Breast epithelium (tissue), 4 donors: ENCODE data around the gene PANX1. TPM values are rescaled to one million over a fixed set of nuclear protein-coding genes. Genes with fewer than 3 reads are reported as not detected.

Experiments used
- DNase-seq, 2 donors: peaks; one replicate each; pipeline ENCODE4 v3.0.0-alpha.2; 2019; ENCODE audit warnings: low spot score in 2 of 2
- H3K27ac ChIP-seq, 2 donors: fragments of 200-600 bp; sonication (generic) in 1 of 2; one replicate each; pipeline ENCODE4 v1.5.1; 2016 to 2019; ENCODE audit warnings: mild to moderate bottlenecking in 1 of 2
- H3K27me3 ChIP-seq, 2 donors: fragments of 200-600 bp; sonication (generic) in 1 of 2; one replicate each; pipeline versions ENCODE4 v1.5.1 to v1.6.0; 2017 to 2019; ENCODE audit warnings: control low read depth in 1 of 2, mild to moderate bottlenecking in 1 of 2
- H3K36me3 ChIP-seq: fragments of 200-600 bp; one replicate; pipeline ENCODE4 v1.5.1; 2019
- H3K4me1 ChIP-seq, 2 donors: fragments of 200-600 bp; sonication (generic); one replicate each; pipeline ENCODE4 v1.5.1; 2016 to 2019; ENCODE audit warnings: control low read depth in 1 of 2
- H3K4me3 ChIP-seq, 3 donors: fragments of 200-600 bp; sonication (generic); 1 replicate in 2 of 3; 2 replicates in 1 of 3; pipeline ENCODE4 v1.5.1; 2016 to 2019; ENCODE audit warnings: mild to moderate bottlenecking in 3 of 3, moderate library complexity in 2 of 3
- H3K9me3 ChIP-seq, 2 donors: fragments of 200-600 bp; sonication (generic) in 1 of 2; one replicate each; pipeline ENCODE4 v1.5.1; 2016 to 2019; ENCODE audit warnings: control low read depth in 1 of 2
- CTCF ChIP-seq, 3 donors: fragments of 450-650 bp; IDR thresholded peaks; one replicate each; pipeline ENCODE4 v1.5.1; 2016 to 2017; ENCODE audit warnings: antibody characterized with exemption in 3 of 3, mild to moderate bottlenecking in 3 of 3, moderate library complexity in 3 of 3
- POLR2A ChIP-seq: fragments of 450-650 bp; IDR thresholded peaks from one replicate; pipeline ENCODE4 v1.6.1; 2016; ENCODE audit warnings: antibody characterized with exemption, mild to moderate bottlenecking, moderate library complexity
- POLR2AphosphoS5 ChIP-seq, 3 donors: sonication (generic); formaldehyde crosslinking; IDR thresholded peaks; one replicate each; pipeline ENCODE4 v1.6.1; 2017; ENCODE audit warnings: antibody characterized with exemption in 3 of 3
- intact Hi-C: fragments of 100-400 bp; cut with DNase I; formaldehyde crosslinking; loops from one replicate; pipeline ENCODE4 v1.15.1; 2023; ENCODE audit warnings: low total_unique reads
- total RNA-seq, 3 donors: library from RNA; depleted of rRNA; stranded (reverse); fragments of >200 nt; gene quantifications; one replicate each; pipeline ENCODE4 v1.1.0, GENCODE V29; 2016

PANX1 gene
- total RNA-seq, 3 donors from 2014 or later, result 16.7 to 20.3 (median 17.7) TPM

GRCh38 chr11:94144664-94145063 is 16.0 kb downstream of the PANX1 start:
- Histone ChIP-seq H3K36me3 (no peaks in the 10 kb centered on the region), H3K4me3 (no peak overlapping the region), H3K4me1 (peaks cover 0 to 4% of the 10 kb centered on the region in 2 donors), H3K9me3 (no peaks in the 10 kb centered on the region), H3K27me3 (no peaks in the 10 kb centered on the region), H3K27ac (no peak overlapping the region)
- no peak for DNase-seq
- no peak for TF ChIP-seq POLR2AphosphoS5 (IDR thresholded peaks at IDR 0.05)
- TF ChIP-seq POLR2A, result no peak
- intact Hi-C loops, result no loop called here

GRCh38 chr11:94145431-94145830 is 16.8 kb downstream of the PANX1 start:
- Histone ChIP-seq H3K27ac (no peak overlapping the region), H3K9me3 (no peaks in the 10 kb centered on the region), H3K4me1 (peaks cover 0 to 5% of the 10 kb centered on the region in 2 donors), H3K27me3 (no peaks in the 10 kb centered on the region), H3K36me3 (no peaks in the 10 kb centered on the region), H3K4me3 (no peak overlapping the region)
- TF ChIP-seq POLR2AphosphoS5 (IDR thresholded peaks at IDR 0.05) (no peak), CTCF (IDR thresholded peaks at IDR 0.05) (no peak), POLR2A (no peak)
- DNase-seq, result no peak
- intact Hi-C loops, result no loop called here

- Histone ChIP-seq H3K4me3 (no peak overlapping the region), H3K4me1 (peaks cover 0 to 5% of the 10 kb centered on the region in 2 donors), H3K27ac (no peak overlapping the region), H3K27me3 (no peaks in the 10 kb centered on the region), H3K9me3 (no peaks in the 10 kb centered on the region), H3K36me3 (no peaks in the 10 kb centered on the region)
- intact Hi-C loops, result no loop called here
- DNase-seq, result no peak
- TF ChIP-seq POLR2A (no peak), CTCF (IDR thresholded peaks at IDR 0.05) (no peak)
These were observed 17.3 kb downstream of the PANX1 start for GRCh38 chr11:94145916-94146315.

GRCh38 chr11:94147433-94147845 is 18.8 kb downstream of the PANX1 start:
- no peaks in the 10 kb centered on the region for H3K27me3 ChIP-seq
- H3K9me3 ChIP-seq, result no peaks in the 10 kb centered on the region
- peaks cover 0 to 5% of the 10 kb centered on the region in 2 donors for H3K4me1 ChIP-seq
- H3K27ac ChIP-seq, result no peak overlapping the region
- no peak for DNase-seq
- no peak for TF ChIP-seq CTCF (IDR thresholded peaks at IDR 0.05)
- no peak overlapping the region for H3K4me3 ChIP-seq
- H3K36me3 ChIP-seq, result no peaks in the 10 kb centered on the region
- intact Hi-C loops, result no loop called here

GRCh38 chr11:94148189-94148588 is 19.5 kb downstream of the PANX1 start:
- intact Hi-C loops, result no loop called here
- H3K9me3 ChIP-seq, result no peaks in the 10 kb centered on the region
- H3K36me3 ChIP-seq, result no peaks in the 10 kb centered on the region
- H3K27ac ChIP-seq, result no peak overlapping the region
- no peaks in the 10 kb centered on the region for H3K27me3 ChIP-seq
- no peak for DNase-seq
- H3K4me1 ChIP-seq, result peaks cover 0 to 5% of the 10 kb centered on the region in 2 donors
- TF ChIP-seq POLR2A (no peak), CTCF (IDR thresholded peaks at IDR 0.05) (no peak), POLR2AphosphoS5 (IDR thresholded peaks at IDR 0.05) (no peak)
- H3K4me3 ChIP-seq, result no peak overlapping the region

GRCh38 chr11:94149431-94150017 is 20.9 kb downstream of the PANX1 start:
- no peak for TF ChIP-seq POLR2AphosphoS5 (IDR thresholded peaks at IDR 0.05)
- no peak for TF ChIP-seq CTCF (IDR thresholded peaks at IDR 0.05)
- TF ChIP-seq POLR2A, result no peak
- Histone ChIP-seq H3K36me3 (no peaks in the 10 kb centered on the region), H3K9me3 (no peaks in the 10 kb centered on the region), H3K27ac (no peak overlapping the region), H3K4me1 (peaks cover 0 to 5% of the 10 kb centered on the region in 2 donors), H3K4me3 (no peak overlapping the region), H3K27me3 (no peaks in the 10 kb centered on the region)
- intact Hi-C loops, result no loop called here
- no peak for DNase-seq
